ENCODE data around the gene DUSP11.
"Not testable (repeated sequence)": the region's sequence is repeated elsewhere in the genome, so short reads cannot be mapped to it uniquely, and the experiment has no call there.

The DUSP11 gene

GRCh38 chr2:73717695-73718094 is 62.2 kb downstream of the DUSP11 start:
- DNase-seq (ENCODE audit: low read depth) = not testable (repeated sequence)

- no peak for DNase-seq (ENCODE audit: low read depth)
Observed at GRCh38 chr2:73717251-73717606, 62.7 kb downstream of the DUSP11 start.

- DNase-seq (ENCODE audit: low read depth) = no peak
Observed at GRCh38 chr2:73716543-73717250, 63.2 kb downstream of the DUSP11 start.

- DNase-seq (ENCODE audit: low read depth) = no peak
Observed at GRCh38 chr2:73714091-73714490, 65.8 kb downstream of the DUSP11 start.

All from stimulated activated CD4-positive, alpha-beta T cell treated with anti-CD3 and anti-CD28 coated beads, Interleukin-2, amount 100 ng/mL, for 4 hours (primary cell).